ENCODE results near the gene ZNF281.

DNA sequence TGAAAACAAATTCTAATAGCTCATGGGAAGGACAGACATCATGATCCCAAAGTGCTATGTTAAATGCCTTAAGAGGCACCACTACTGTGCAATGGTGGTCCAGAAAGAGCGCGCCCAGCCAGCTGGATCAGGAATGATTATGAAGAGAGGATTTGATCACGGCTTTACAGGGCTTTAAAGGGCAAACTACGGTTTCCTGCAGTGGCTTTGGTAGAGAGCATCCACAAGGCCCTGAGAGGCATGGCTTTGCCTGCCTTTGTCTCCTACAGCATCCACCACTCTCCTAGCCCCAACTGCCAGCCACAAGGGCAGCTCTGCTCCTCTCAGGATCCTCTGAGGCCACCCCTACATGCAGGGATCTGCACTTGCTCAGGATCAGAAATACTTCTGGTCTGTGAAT, 40.7 kb downstream of the ZNF281 start:
- TF ChIP-seq, protein P1, sequence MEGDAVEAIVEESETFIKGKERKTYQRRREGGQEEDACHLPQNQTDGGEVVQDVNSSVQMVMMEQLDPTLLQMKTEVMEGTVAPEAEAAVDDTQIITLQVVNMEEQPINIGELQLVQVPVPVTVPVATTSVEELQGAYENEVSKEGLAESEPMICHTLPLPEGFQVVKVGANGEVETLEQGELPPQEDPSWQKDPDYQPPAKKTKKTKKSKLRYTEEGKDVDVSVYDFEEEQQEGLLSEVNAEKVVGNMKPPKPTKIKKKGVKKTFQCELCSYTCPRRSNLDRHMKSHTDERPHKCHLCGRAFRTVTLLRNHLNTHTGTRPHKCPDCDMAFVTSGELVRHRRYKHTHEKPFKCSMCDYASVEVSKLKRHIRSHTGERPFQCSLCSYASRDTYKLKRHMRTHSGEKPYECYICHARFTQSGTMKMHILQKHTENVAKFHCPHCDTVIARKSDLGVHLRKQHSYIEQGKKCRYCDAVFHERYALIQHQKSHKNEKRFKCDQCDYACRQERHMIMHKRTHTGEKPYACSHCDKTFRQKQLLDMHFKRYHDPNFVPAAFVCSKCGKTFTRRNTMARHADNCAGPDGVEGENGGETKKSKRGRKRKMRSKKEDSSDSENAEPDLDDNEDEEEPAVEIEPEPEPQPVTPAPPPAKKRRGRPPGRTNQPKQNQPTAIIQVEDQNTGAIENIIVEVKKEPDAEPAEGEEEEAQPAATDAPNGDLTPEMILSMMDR (conservative IDR thresholded peaks at IDR 0.05), result no peak
- TF ChIP-seq EZH2 (IDR thresholded peaks at IDR 0.05; ENCODE audit: low read depth), result no peak

Measured in PC-9 (cell line).